Esophagus muscularis mucosa (tissue), 4 donors: Measurements from ENCODE around the gene ARID3A. TPM values are rescaled to one million over a fixed set of nuclear protein-coding genes. Genes with fewer than 3 reads are reported as not detected.

Experiments
- DNase-seq: peaks from one replicate; pipeline ENCODE4 v3.0.0-alpha.2; 2017; ENCODE audit errors: extremely low spot score
- H3K27ac ChIP-seq, 4 donors: fragments of 200-600 bp; sonication (generic); replicated peaks in 1 of 4; 1 replicate in 3 of 4; 2 replicates in 1 of 4; pipeline ENCODE4 v1.5.1; 2016 to 2019; ENCODE audit warnings: mild to moderate bottlenecking in 1 of 4
- H3K27me3 ChIP-seq, 4 donors: fragments of 200-600 bp; sonication (generic); one replicate each; pipeline versions ENCODE4 v1.5.1 to v1.6.0; 2016 to 2019
- H3K36me3 ChIP-seq, 4 donors: fragments of 200-600 bp; sonication (generic); one replicate each; pipeline ENCODE4 v1.5.1; 2016 to 2019
- H3K4me1 ChIP-seq, 4 donors: fragments of 200-600 bp; sonication (generic); one replicate each; pipeline ENCODE4 v1.5.1; 2016 to 2019
- H3K4me3 ChIP-seq, 4 donors: fragments of 200-600 bp; sonication (generic); 1 replicate in 2 of 4; 2 replicates in 2 of 4; pipeline ENCODE4 v1.5.1; 2016 to 2019; ENCODE audit warnings: mild to moderate bottlenecking in 4 of 4, moderate library complexity in 1 of 4
- H3K9me3 ChIP-seq, 4 donors: fragments of 200-600 bp; sonication (generic); 1 replicate in 3 of 4; 2 replicates in 1 of 4; pipeline ENCODE4 v1.5.1; 2016 to 2019
- EP300 ChIP-seq: sonication (generic); formaldehyde crosslinking; IDR thresholded peaks from one replicate; pipeline ENCODE4 v1.6.1; 2017; ENCODE audit warnings: antibody characterized with exemption
- POLR2A ChIP-seq: fragments of 450-650 bp; IDR thresholded peaks from one replicate; pipeline ENCODE4 v1.6.1; 2017; ENCODE audit warnings: antibody characterized with exemption, moderate library complexity, mild to moderate bottlenecking, low read depth
- POLR2AphosphoS5 ChIP-seq, 2 donors: sonication (generic); formaldehyde crosslinking; IDR thresholded peaks; one replicate each; pipeline ENCODE4 v1.6.1; 2017; ENCODE audit warnings: antibody characterized with exemption in 2 of 2
- WGBS: methylation state at CpG from one replicate; pipeline ENCODE4 v1.1.5; 2018; 5-methylcytosine and 5-hydroxymethylcytosine counted together
- intact Hi-C: fragments of 100-400 bp; cut with DNase I; formaldehyde crosslinking; loops from one replicate; pipeline ENCODE4 v1.15.1; 2023
- total RNA-seq, 4 donors: library from RNA; depleted of rRNA; stranded (reverse); fragments of >200 nt; gene quantifications; one replicate each; pipeline versions ENCODE4 v1.1.0 to v1.2.1, GENCODE V29; 2016
- TF ChIP-seq, protein P1 (sequence below), 3 experiments: fragments of 200-600 bp in 2 of 3; fragments of 450-650 bp in 1 of 3; sonication (generic) in 2 of 3; IDR thresholded peaks; one replicate each; pipeline ENCODE4 v1.5.1; 2017 to 2019; ENCODE audit warnings: antibody characterized with exemption in 3 of 3, mild to moderate bottlenecking in 2 of 3, moderate library complexity in 1 of 3

Gene ARID3A
- total RNA-seq, 4 donors from 2014 or later = 2.9 to 8.4 (median 5.0) TPM

DNA sequence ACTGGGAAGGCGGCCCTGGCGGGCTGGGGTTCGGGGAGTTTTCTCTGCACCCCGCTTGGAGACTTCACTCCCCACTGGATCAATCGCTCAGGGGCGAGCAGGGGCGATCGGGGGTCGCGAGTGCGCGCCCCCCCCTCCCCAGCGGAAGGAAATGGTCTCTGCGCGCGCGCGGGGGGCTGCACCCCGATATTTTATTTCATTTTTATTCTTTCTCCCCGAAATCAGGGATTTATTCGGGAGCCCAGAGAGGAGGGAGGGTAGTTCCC, 421 bp downstream of the ARID3A start:
- H3K4me1 ChIP-seq = peaks cover 19 to 51% (median 39%) of the 10 kb centered on the region in 4 donors
- peaks cover 0 to 3% (median 3%) of the 10 kb centered on the region in 4 donors for H3K27me3 ChIP-seq
- peak overlapping the region; percentile 82 to 98 (median 88) for H3K4me3 ChIP-seq
- H3K9me3 ChIP-seq = no peaks in the 10 kb centered on the region
- DNase-seq = no peak
- intact Hi-C loops = no loop called here
- WGBS = 0% methylated on average over 19 of the region's 21 CpGs
- H3K36me3 ChIP-seq = peaks cover 0 to 18% (median 7%) of the 10 kb centered on the region in 4 donors
- no peak for TF ChIP-seq EP300
- no peak for TF ChIP-seq POLR2AphosphoS5 (IDR thresholded peaks at IDR 0.05)
- no peak for TF ChIP-seq POLR2A
- TF ChIP-seq, protein P1, sequence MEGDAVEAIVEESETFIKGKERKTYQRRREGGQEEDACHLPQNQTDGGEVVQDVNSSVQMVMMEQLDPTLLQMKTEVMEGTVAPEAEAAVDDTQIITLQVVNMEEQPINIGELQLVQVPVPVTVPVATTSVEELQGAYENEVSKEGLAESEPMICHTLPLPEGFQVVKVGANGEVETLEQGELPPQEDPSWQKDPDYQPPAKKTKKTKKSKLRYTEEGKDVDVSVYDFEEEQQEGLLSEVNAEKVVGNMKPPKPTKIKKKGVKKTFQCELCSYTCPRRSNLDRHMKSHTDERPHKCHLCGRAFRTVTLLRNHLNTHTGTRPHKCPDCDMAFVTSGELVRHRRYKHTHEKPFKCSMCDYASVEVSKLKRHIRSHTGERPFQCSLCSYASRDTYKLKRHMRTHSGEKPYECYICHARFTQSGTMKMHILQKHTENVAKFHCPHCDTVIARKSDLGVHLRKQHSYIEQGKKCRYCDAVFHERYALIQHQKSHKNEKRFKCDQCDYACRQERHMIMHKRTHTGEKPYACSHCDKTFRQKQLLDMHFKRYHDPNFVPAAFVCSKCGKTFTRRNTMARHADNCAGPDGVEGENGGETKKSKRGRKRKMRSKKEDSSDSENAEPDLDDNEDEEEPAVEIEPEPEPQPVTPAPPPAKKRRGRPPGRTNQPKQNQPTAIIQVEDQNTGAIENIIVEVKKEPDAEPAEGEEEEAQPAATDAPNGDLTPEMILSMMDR (IDR thresholded peaks at IDR 0.05) = no peak
- H3K27ac ChIP-seq = peak overlapping the region; percentile 80 to 88 (median 84)

- Histone ChIP-seq H3K4me3 (peak overlapping the region; percentile 82 to 98 (median 88)), H3K27ac (peak overlapping the region; percentile 80 to 88 (median 84)), H3K27me3 (no peaks in the 10 kb centered on the region), H3K36me3 (peaks cover 0 to 18% (median 7%) of the 10 kb centered on the region in 4 donors), H3K4me1 (peaks cover 17 to 47% (median 37%) of the 10 kb centered on the region in 4 donors), H3K9me3 (no peaks in the 10 kb centered on the region)
- no peak for DNase-seq
- WGBS = under 1% methylated on average over 29 of the region's 52 CpGs
- intact Hi-C loops = no loop called here
- TF ChIP-seq EP300 (no peak), POLR2AphosphoS5 (IDR thresholded peaks at IDR 0.05) (peak in 1 of 2 donors; percentile 10), POLR2A (no peak)
These were observed 935 bp downstream of the ARID3A start for GRCh38 chr19:926589-927350.

GRCh38 chr19:927351-927779, 1.5 kb downstream of the ARID3A start:
- WGBS = 13% methylated on average over 3 of the region's 15 CpGs
- H3K36me3 ChIP-seq = peaks cover 0 to 24% (median 7%) of the 10 kb centered on the region in 4 donors
- TF ChIP-seq POLR2A = no peak
- TF ChIP-seq EP300 = no peak
- TF ChIP-seq POLR2AphosphoS5 (IDR thresholded peaks at IDR 0.05) = no peak
- TF ChIP-seq, protein P1 (IDR thresholded peaks at IDR 0.05) = no peak
- intact Hi-C loops = no loop called here
- H3K4me3 ChIP-seq = peak overlapping the region; percentile 82 to 98 (median 88)
- DNase-seq = no peak
- H3K9me3 ChIP-seq = no peaks in the 10 kb centered on the region
- no peaks in the 10 kb centered on the region for H3K27me3 ChIP-seq
- H3K4me1 ChIP-seq = peaks cover 20 to 51% (median 38%) of the 10 kb centered on the region in 4 donors
- H3K27ac ChIP-seq = peak overlapping the region; percentile 80 to 88 (median 84)

DNA sequence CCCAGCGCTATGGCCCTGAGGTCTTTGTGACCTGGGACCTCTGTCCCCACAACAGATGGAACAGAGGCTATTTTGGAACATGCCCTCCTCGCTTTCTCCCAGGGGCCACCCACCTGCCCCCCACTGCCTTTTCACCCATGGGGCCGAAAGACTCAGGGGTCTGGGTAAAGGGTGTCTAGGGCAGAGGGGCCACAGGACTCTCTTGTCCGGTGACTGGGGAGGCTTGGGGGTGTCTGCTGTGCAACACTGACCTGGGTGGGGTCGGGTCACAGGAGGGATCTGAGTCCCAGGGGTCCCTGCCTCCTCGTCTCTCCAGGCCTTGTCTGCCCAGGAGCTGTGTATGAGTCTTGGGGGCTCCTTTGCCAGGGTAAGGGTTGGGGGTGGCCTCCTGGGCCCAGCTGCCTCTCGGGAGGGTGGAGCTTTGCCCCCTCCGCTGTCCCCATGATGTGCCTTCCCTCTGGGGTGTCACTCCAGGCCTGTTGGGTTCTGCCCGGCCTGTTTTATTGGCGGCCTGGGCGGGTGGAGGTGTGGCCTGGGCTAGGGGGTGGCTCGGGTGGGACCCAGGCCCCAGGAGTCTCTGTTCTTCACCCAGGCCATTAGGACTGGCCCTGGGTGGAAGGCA, 2.1 kb downstream of the ARID3A start:
- intact Hi-C loops = no loop called here
- Histone ChIP-seq H3K9me3 (no peaks in the 10 kb centered on the region), H3K27me3 (no peaks in the 10 kb centered on the region), H3K4me3 (peak overlapping the region; percentile 82 to 98 (median 88)), H3K36me3 (peaks cover 0 to 27% (median 7%) of the 10 kb centered on the region in 4 donors), H3K27ac (peak overlapping the region; percentile 80 to 88 (median 84)), H3K4me1 (peaks cover 25 to 56% (median 43%) of the 10 kb centered on the region in 4 donors)
- WGBS = 72% methylated on average over 7 of the region's 12 CpGs
- DNase-seq = no peak
- no peak for TF ChIP-seq POLR2AphosphoS5 (IDR thresholded peaks at IDR 0.05)
- TF ChIP-seq EP300 = no peak
- no peak for TF ChIP-seq POLR2A
- TF ChIP-seq, protein P1 (IDR thresholded peaks at IDR 0.05) = no peak

DNA sequence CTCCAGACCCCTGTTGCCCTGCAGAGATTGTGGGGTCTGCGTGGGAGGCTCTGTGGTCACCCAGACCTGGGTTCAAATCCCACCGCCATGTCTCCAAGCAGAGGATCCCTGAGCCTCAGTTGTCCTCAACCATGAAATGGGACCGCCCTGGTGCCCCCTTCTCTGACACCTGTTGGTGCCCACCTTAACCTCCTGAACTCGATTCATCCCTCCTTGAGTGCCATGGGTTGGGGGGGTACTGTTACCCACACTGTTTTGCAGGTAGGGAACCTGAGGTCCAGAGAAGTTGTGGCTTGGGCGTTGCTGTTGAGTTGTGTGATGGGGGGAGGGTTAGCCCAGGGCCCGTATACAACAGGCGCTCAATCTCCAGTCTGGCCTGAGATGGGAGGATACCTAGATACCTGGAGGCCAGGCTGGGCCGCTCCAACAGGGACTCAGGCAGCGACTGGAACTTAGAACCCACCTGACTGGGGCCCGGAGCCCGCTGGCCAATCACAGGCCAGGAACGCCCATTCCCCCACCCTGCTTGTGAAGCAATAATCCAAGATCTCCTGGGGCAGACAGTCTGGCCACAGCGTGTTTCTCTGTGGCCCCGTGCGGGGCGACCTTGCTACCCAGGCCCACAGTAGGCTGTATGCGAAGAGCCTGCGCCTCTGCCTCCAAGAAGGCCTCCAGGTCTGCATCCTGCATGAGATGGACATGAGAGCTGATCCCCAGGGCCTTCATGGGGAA, 2.8 kb downstream of the ARID3A start:
- 74% methylated on average over 7 of the region's 18 CpGs for WGBS
- Histone ChIP-seq H3K27me3 (no peaks in the 10 kb centered on the region), H3K27ac (peak overlapping the region; percentile 80 to 88 (median 84)), H3K36me3 (peaks cover 0 to 27% (median 7%) of the 10 kb centered on the region in 4 donors), H3K9me3 (no peaks in the 10 kb centered on the region), H3K4me1 (peaks cover 33 to 64% (median 51%) of the 10 kb centered on the region in 4 donors), H3K4me3 (no peak overlapping the region)
- no peak for DNase-seq
- TF ChIP-seq POLR2AphosphoS5 (IDR thresholded peaks at IDR 0.05) (no peak), EP300 (no peak), POLR2A (no peak)
- TF ChIP-seq, protein P1 (IDR thresholded peaks at IDR 0.05) = no peak
- intact Hi-C loops = no loop called here
